OCI-LY7 (cell line): ENCODE results near the gene CLEC6A. TPM values are rescaled to one million over a fixed set of nuclear protein-coding genes. Genes with fewer than 3 reads are reported as not detected.

Experiments
- BruUV-seq: library from RNA; stranded (reverse); fragments of 400-500 nt; replicated peaks from 2 replicates; lab custom pipeline; 2021; lab: Mats Ljungman, UMichigan
- CTCF ChIA-PET: fragments of 300-600 bp; sonication (Branson Sonifier 250); formaldehyde crosslinking; loops from one replicate; lab custom pipeline; 2022; ENCODE audit warnings: antibody characterized with exemption; ENCODE audit not compliant: unreplicated experiment; lab: Charles Lee
- POLR2A ChIA-PET: fragments of 300-600 bp; sonication (Branson Sonifier 250); formaldehyde crosslinking; loops from one replicate; lab custom pipeline; 2022; ENCODE audit warnings: antibody characterized with exemption; lab: Charles Lee
- DNase-seq: peaks from one replicate; pipeline ENCODE4 v3.0.0-alpha.2; 2015; ENCODE audit warnings: low spot score
- H2AFZ ChIP-seq: fragments of 200-600 bp; sonication (generic), shearing (Covaris generic); 2 replicates; pipeline ENCODE4 v1.6.1; 2014; ENCODE audit warnings: mild to moderate bottlenecking, antibody characterized with exemption, low read length, moderate library complexity
- H3K27ac ChIP-seq: fragments of 200-600 bp; sonication (generic); 2 replicates; pipeline ENCODE4 v1.5.1; 2014; ENCODE audit warnings: mixed run types, low read depth, mild to moderate bottlenecking, moderate library complexity, low read length, inconsistent platforms; ENCODE audit not compliant: poor library complexity, severe bottlenecking
- H3K36me3 ChIP-seq: fragments of 200-600 bp; sonication (generic); 2 replicates; pipeline ENCODE4 v1.6.1; 2014; ENCODE audit warnings: mild to moderate bottlenecking, antibody characterized with exemption, low read length, moderate library complexity, mixed read lengths; ENCODE audit not compliant: insufficient read depth
- H3K4me1 ChIP-seq: fragments of 200-600 bp; sonication (generic); 2 replicates; pipeline ENCODE4 v1.5.1; 2014; ENCODE audit warnings: mild to moderate bottlenecking, low read length; ENCODE audit not compliant: insufficient read depth, poor library complexity, severe bottlenecking
- H3K4me2 ChIP-seq: fragments of 200-600 bp; sonication (generic); 2 replicates; pipeline ENCODE4 v1.6.1; 2014; ENCODE audit warnings: mild to moderate bottlenecking, low read length
- H3K4me3 ChIP-seq: fragments of 200-600 bp; sonication (generic); 2 replicates; pipeline ENCODE4 v1.5.1; 2014; ENCODE audit warnings: mild to moderate bottlenecking, low read depth, low read length; ENCODE audit not compliant: poor library complexity, severe bottlenecking
- H3K79me2 ChIP-seq: fragments of 200-600 bp; sonication (generic); 2 replicates; pipeline ENCODE4 v1.6.1; 2016; ENCODE audit warnings: low read depth, mild to moderate bottlenecking, low read length, moderate library complexity, mixed read lengths; ENCODE audit not compliant: insufficient read depth
- H3K9me2 ChIP-seq: fragments of 200-600 bp; sonication (generic); 2 replicates; pipeline ENCODE4 v1.6.1; 2016; ENCODE audit warnings: mild to moderate bottlenecking, low read length, mixed read lengths; ENCODE audit not compliant: insufficient read depth
- H3K9me3 ChIP-seq: fragments of 200-600 bp; sonication (generic); 2 replicates; pipeline ENCODE4 v1.6.1; 2014; ENCODE audit warnings: mild to moderate bottlenecking, mixed run types, low read length, mixed read lengths
- H4K20me1 ChIP-seq: fragments of 200-600 bp; sonication (generic); 2 replicates; pipeline ENCODE4 v1.6.1; 2014; ENCODE audit warnings: mild to moderate bottlenecking, antibody characterized with exemption, low read length, moderate library complexity, mixed read lengths; ENCODE audit not compliant: insufficient read depth
- EZH2phosphoT487 ChIP-seq: fragments of 200-600 bp; sonication (generic); IDR thresholded peaks from 2 replicates; pipeline ENCODE4 v1.6.1; 2018; ENCODE audit warnings: low read depth, borderline replicate concordance, mild to moderate bottlenecking, mixed run types, antibody characterized with exemption, low read length, moderate library complexity, mixed read lengths
- intact Hi-C: fragments of 100-400 bp; cut with micrococcal nuclease; formaldehyde crosslinking; loops from one replicate; pipeline ENCODE4 v1.10.0; 2022; ENCODE audit not compliant: unreplicated experiment
- total RNA-seq, 2 experiments: library from RNA; depleted of rRNA in 1 of 2; stranded (reverse); fragments of >200 nt in 1 of 2; shearing (Covaris generic) in 1 of 2; gene quantifications; 2 replicates each; pipeline ENCODE4 v1.2.3, GENCODE V29; 2014 to 2022
- TF ChIP-seq, protein P1 (sequence below): fragments of 200-600 bp; sonication (generic); conservative IDR thresholded peaks from 2 replicates; pipeline ENCODE4 v1.5.1; 2014; ENCODE audit warnings: mild to moderate bottlenecking, antibody characterized with exemption, low read length, moderate library complexity, mixed read lengths

Gene CLEC6A
- total RNA-seq, 2 experiments from 2014 or later = not detected

DNA sequence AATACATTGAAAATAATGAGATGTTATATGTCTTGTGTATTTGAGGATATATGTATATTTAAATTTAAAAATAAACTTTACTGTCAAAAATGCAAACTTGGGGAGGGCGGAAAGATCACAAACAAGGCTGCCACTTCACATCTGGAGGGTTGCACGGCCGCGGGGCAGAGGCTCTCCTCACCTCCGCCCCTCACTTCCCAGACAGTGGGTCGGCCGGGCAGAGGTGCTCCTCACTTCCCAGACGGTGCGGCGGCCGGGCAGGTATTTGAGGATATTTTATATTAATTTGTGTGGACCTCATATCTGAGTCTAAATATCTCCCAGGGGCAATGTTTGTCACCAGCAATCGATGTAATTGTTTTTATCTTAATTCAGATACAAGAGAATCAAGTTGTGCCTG is 3.7 kb upstream of the CLEC6A start:
- Histone ChIP-seq H3K9me3 (no peaks in the 10 kb centered on the region), H3K4me1 (no peaks in the 10 kb centered on the region), H3K4me3 (no peak overlapping the region), H3K4me2 (no peak overlapping the region), H3K79me2 (no peaks in the 10 kb centered on the region), H2AFZ (no peak overlapping the region), H3K36me3 (no peaks in the 10 kb centered on the region), H4K20me1 (no peaks in the 10 kb centered on the region), H3K27ac (no peak overlapping the region), H3K9me2 (no peaks in the 10 kb centered on the region)
- POLR2A ChIA-PET = no interaction called here
- BruUV-seq = no TSS peak
- intact Hi-C loops = no loop called here
- DNase-seq = no peak
- TF ChIP-seq, protein P1, sequence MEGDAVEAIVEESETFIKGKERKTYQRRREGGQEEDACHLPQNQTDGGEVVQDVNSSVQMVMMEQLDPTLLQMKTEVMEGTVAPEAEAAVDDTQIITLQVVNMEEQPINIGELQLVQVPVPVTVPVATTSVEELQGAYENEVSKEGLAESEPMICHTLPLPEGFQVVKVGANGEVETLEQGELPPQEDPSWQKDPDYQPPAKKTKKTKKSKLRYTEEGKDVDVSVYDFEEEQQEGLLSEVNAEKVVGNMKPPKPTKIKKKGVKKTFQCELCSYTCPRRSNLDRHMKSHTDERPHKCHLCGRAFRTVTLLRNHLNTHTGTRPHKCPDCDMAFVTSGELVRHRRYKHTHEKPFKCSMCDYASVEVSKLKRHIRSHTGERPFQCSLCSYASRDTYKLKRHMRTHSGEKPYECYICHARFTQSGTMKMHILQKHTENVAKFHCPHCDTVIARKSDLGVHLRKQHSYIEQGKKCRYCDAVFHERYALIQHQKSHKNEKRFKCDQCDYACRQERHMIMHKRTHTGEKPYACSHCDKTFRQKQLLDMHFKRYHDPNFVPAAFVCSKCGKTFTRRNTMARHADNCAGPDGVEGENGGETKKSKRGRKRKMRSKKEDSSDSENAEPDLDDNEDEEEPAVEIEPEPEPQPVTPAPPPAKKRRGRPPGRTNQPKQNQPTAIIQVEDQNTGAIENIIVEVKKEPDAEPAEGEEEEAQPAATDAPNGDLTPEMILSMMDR = no peak
- TF ChIP-seq EZH2phosphoT487 = no peak
- CTCF ChIA-PET = no interaction called here

DNA sequence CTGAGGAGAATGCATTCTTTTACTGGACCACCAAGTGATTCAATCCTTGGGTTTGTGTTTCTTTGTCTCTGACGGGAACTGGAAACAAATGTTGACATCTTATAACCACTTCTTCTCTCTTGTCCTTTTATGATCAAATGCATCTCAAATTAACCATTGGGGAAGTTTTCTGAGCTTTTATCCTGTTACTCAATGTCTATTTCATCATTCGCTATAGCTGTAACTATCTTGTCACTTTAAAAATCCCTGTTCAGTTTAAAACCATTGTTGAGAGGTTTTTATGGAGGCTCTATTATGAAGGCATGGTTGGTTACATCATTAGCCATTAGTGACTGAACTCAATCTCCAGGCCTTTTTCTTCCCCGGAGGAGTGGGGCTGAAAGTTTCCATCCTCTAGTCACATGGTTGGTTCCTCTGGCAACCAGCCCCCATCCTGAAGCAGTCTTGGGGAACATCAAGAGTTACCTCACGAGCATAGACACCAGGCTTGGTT is 2.7 kb upstream of the CLEC6A start:
- TF ChIP-seq, protein P1 = no peak
- no peak for TF ChIP-seq EZH2phosphoT487
- intact Hi-C loops = no loop called here
- H3K79me2 ChIP-seq = no peaks in the 10 kb centered on the region
- ChIA-PET CTCF (no interaction called here), POLR2A (no interaction called here)
- no peak overlapping the region for H3K4me3 ChIP-seq
- no peaks in the 10 kb centered on the region for H3K9me2 ChIP-seq
- no TSS peak for BruUV-seq
- H4K20me1 ChIP-seq = no peaks in the 10 kb centered on the region
- H3K27ac ChIP-seq = no peak overlapping the region
- no peak overlapping the region for H3K4me2 ChIP-seq
- no peaks in the 10 kb centered on the region for H3K9me3 ChIP-seq
- no peaks in the 10 kb centered on the region for H3K4me1 ChIP-seq
- H3K36me3 ChIP-seq = no peaks in the 10 kb centered on the region
- DNase-seq = no peak
- H2AFZ ChIP-seq = no peak overlapping the region

DNA sequence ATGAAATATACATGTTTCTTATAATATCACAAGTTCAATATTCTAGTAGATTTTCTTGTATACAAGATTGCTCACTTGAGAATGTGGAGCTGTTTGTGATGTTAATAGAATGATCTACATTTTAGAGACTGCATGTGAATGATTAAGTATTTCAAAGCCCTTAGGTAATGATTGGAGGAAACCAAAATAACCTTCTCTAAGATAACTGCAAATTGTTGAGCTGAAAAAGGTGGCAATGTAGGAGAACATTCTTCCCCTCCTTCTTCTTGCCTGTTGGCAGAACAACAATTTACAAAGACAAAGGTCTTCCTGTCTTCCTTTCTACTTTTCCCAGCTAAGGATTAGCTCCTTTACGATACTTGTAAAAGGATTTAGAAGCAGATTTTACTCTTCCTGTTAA is 2.0 kb upstream of the CLEC6A start:
- Histone ChIP-seq H4K20me1 (no peaks in the 10 kb centered on the region), H2AFZ (no peak overlapping the region), H3K79me2 (no peaks in the 10 kb centered on the region), H3K4me3 (no peak overlapping the region), H3K4me1 (no peaks in the 10 kb centered on the region), H3K27ac (no peak overlapping the region), H3K9me2 (no peaks in the 10 kb centered on the region), H3K4me2 (no peak overlapping the region), H3K9me3 (no peaks in the 10 kb centered on the region), H3K36me3 (no peaks in the 10 kb centered on the region)
- TF ChIP-seq, protein P1 = no peak
- no TSS peak for BruUV-seq
- ChIA-PET POLR2A (no interaction called here), CTCF (interaction anchor here (0.6 kb wide), 1 partner anchor 583 kb away, joined by 4 read pairs; no protein-coding TSS in a partner anchor)
- DNase-seq = no peak
- intact Hi-C loops = no loop called here
